GM18951 (cell line): ENCODE data around the gene KCTD16.

ENCODE experiments used
- POLR2A ChIP-seq: IDR thresholded peaks from 4 replicates; pipeline ENCODE4 v1.6.1; 2011; ENCODE audit warnings: mild to moderate bottlenecking; ENCODE audit not compliant: insufficient read length, insufficient read depth; ENCODE audit errors: extremely low read depth
- in situ Hi-C: fragments of 300-500 bp; cut with MboI; formaldehyde crosslinking; loops from one replicate; pipeline ENCODE4 v1.12.0; 2022; ENCODE audit warnings: low sequenced_read_pairs, mixed read lengths, inconsistent platforms; ENCODE audit not compliant: unreplicated experiment

Gene KCTD16

DNA sequence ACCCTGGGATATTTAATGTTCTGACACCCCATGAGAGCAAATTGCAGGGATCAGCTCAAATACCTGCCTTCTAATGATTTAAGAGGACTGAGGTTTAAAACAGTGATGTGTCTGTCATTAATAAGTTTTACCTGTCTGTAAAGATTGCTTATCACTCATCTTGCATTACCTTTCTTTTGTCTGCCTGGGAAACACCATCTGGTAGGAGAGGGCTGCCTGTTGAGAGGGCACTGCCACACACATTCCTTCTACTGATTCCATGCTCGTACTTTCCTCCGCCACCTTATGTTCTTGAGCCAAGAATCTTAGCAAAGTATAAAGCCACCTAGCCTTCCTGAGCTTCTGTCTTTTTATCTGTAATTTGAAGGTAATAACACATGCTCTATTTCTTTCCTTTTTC lies 118.6 kb downstream of the KCTD16 start:
- in situ Hi-C loops, result no loop called here
- no peak for TF ChIP-seq POLR2A

DNA sequence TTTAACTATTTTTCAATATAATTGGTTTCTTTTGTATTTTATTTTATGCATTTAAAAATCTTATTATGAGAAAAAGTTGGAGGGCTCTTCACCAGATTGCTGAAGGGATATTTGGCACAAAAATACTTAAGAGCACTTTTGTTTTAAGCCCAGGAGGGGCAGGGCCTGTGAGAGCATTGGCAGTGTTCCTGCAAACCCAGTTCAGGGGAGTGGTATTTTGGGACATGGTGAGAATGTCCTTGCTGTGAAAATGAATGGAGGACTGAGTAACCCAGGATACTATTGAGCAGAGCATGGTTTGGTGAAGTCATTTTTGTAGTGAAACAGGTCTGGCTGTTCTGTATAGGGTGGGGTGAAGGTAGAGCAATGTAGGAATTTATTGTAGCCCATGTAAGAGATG lies 121.4 kb downstream of the KCTD16 start:
- no peak for TF ChIP-seq POLR2A
- in situ Hi-C loops, result no loop called here

DNA sequence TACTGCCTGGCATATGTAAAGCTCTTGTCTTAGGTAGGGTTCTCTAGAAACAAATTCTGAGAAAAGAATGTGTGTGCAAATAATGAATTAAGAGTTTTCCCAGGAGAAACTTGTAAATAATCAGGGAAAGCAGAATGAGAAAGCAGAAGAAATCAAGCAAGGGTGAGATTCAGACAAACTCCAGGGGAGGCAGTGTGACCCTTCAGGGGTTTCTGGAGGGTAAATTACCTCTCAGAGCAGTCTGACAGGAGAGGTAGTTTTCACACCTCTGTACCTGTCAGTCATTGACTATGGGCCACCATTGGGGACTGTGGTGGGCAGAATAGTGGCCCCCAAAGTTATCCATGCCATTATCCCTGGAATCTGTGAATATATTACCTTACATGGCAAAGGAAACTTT lies 124.6 kb downstream of the KCTD16 start:
- no peak for TF ChIP-seq POLR2A

DNA sequence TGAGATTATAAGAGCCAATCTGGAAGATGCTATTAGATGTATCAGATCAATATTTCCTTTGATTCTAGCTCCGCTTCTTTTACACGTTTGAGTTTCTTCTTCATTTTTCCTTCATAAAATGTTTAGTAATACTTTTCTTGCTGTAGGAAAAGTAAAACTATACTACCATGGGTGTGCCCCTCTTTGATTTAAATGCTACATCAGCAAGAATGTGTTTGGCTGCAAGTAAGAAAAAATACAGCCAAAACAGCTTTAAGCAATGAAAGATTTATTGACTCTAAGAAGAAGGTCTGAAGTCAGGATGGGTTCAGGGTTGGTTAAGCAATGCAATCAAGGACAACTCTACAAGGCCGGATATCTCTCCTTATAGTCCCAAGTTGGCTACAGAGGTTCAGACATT lies 126.4 kb downstream of the KCTD16 start:
- TF ChIP-seq POLR2A, result no peak
- in situ Hi-C loops, result no loop called here

More for the DNA sequence above, 124.6 kb downstream of the KCTD16 start:
- in situ Hi-C loops, result no loop called here

DNA sequence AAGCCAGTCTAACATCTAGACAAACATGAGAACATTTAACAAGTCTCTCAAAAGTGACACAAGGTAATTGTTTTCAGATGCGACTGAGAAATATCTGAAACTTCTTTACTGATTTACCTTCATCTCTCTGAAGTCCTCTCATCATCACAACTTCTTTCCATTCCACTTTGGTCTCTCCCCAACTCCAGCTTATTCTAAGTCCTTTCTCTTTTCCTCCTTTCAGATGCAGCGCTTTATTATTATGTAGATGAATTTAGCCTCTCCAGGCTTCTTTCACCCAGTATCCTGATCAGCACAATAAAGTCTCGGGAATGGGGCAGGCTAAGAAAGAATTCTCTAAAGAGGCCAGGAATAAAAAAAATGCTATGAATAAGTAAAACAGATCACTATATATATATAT lies 128.0 kb downstream of the KCTD16 start:
- in situ Hi-C loops, result no loop called here
- no peak for TF ChIP-seq POLR2A

DNA sequence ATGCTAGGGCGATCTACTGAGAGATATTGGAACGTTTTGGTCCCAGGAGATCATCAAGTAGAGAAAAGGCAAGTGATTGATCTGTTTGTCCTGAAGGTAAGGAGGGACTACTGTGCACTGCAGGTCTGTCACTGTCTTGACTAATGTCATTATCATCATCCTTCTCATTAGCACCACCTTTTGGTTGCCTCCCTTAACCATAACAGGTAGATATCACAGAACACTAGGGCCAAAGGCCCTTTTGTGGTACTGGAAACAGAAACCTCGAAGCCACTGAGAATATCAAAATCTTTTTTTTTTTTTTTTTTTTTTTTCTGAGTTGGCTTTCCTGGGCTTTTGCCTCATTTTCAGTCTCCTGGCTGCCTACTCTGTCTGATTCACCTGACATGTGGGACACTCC lies 134.0 kb downstream of the KCTD16 start:
- in situ Hi-C loops, result no loop called here
- no peak for TF ChIP-seq POLR2A

DNA sequence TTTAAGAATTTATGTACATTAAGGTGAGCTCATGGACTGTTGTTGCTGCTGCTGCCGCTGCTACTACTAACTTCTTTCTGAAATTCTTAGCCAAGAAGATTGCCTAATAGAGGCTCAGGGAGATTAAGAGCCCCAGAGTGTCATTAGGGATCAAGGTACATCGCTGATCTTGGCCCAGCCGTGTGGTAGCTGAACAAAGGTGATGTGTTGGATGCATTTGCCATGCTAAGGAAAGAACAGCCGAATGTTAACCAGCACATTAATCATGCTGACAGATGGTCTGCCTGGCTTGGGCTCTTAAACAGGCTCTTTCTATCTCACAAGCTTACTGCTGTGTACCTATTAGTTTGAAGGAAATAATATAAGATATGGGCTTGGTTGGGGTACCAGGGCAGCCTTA lies 137.1 kb downstream of the KCTD16 start:
- TF ChIP-seq POLR2A, result no peak

DNA sequence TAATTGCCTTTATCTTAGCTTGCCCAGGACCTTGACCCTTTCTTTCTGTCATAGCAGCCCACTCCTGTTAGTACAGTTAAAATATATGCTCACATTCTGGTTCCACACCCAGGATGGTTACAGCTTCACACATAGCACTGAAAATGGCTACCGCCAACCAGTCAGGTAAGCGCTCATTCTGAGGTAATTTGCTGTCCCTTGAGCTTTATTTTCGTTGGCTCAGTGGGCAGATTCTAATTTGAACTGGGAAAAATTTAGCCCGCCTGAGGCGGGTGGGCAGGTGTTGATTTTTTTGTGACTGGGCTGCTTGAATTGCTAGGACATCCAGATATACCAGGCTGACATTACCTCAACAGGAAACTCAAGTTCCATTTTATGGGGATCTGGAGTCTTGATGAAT lies 137.5 kb downstream of the KCTD16 start:
- TF ChIP-seq POLR2A, result no peak
- in situ Hi-C loops, result no loop called here

More for the DNA sequence above, 137.1 kb downstream of the KCTD16 start:
- in situ Hi-C loops, result no loop called here

DNA sequence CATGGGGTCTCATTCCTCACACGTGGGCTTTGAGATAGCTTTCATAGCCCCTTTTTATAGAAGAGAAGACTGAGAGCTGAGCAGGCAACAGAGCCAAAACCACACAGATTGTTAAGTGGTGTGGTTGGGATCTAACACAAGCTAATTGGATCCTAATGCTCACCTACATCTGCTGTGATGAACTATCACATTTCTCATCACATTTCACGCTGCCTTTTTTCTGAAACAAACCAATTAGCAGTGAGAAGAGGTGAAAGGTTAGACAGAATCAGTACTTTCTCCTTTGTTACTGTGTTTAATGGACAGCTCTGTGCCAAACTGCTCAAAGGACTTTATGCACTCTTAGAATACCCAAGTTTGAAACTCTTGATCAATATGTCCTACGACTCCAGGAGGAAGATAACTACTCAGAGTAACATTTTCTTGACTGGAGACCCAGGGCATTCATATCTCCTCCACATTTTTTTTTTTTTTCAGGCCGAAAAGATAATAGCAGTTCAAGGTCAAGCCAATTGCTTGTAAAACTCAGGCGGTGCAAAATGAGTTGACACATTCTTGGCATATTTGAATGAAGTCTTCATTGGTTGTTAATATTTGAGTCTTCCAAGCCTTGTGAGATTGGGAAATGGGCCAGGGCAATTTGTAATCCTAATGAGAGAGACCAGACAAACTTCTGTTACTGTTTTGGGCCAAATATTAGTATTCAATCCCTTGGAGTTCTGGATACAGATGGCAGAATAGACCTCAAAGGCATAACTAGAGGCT lies 138.4 kb downstream of the KCTD16 start:
- in situ Hi-C loops, result no loop called here
- no peak for TF ChIP-seq POLR2A

DNA sequence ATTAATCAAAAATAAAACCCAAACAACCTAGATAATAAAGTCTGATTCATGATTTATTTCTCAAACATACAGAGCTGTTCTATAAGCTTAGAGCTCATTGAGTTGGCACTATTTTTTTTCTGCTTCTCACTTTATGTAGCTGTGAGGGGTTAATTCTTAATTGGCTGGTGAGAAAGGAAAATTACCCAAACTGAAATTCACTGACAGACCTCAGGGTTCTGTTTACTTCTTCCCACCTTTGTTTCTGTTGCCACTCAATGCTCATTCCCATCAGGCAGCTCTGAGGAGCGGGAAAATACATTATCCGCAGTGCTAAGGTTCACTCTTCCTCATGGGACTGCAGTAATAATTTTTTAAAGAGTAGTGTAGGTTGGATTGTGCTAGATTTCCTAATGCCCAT lies 139.9 kb downstream of the KCTD16 start:
- in situ Hi-C loops, result no loop called here
- no peak for TF ChIP-seq POLR2A

DNA sequence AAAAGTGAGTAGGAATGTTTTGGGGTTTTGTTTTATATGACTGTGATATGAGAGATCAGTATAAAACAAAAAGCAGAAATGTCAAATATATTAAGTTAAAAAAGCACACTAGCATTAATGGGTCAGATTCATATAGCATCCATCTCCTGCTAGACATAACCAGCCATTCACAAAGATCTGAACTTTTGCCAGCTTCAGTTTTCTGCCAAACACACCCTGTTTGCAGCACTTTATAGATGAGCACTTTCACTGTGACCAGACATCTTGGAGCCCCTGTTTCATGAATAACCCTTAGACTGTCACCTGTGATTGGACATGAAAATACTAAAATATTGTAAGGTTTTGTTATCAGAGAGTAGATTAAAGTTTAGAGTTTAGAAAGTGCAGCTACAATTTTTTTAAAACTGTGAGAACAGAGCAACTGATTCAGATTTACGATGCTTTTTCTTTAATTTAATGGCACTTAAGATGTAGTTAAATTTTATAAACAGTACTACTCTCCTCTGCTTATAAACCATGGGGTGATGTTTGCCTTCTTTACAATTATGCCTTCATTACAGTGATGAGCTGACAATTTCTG lies 142.6 kb downstream of the KCTD16 start:
- in situ Hi-C loops, result no loop called here

DNA sequence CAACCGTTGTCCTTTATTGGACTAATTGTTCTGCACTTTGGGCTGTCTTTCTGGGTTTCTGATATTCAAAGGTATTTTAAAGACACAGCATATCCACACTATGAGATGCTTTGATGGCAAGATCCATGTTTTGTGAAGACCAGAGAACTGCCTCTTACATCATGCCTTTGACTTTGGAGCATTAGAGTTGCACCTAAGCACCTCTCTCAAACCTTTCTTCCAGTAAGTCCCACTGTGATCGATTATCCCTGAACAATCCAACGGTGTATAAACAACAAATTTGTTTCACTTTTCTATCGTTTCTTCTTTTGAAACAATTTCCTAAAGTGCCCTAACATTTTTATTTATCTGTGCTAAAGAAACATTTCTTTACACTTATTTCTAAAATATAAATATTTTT lies 144.4 kb downstream of the KCTD16 start:
- in situ Hi-C loops, result no loop called here
- no peak for TF ChIP-seq POLR2A

More for the DNA sequence above, 142.6 kb downstream of the KCTD16 start:
- no peak for TF ChIP-seq POLR2A

DNA sequence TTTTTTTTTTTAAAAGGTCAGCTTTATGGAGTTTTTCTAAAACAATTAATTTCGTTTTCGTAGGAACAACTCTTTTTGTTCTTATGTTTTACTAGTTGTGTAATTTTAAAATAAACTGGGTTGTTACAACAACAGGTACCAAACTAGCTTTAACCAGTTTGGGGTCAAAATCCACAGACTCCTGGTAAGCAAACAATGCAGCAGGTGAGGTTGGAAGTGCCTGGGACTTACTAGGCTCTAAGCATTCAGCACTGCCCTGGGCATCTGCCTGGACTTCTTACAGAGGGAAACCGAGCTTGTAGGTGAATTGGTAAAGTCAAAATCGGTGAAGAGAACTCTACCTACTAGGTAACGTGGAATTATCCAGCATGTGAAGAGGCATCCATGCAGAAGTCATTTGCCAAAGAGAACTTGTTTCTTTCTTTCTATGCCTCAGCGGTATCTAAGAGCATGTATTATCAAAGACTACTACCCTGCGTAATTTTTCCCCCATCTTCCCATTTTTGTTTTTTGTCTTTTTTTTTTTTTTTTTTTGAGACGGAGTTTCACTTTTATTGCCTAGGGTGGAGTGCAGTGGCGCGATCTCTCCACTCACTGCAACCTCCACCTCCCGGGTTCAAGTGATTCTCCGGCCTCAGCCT lies 145.4 kb downstream of the KCTD16 start:
- no peak for TF ChIP-seq POLR2A
- in situ Hi-C loops, result no loop called here

DNA sequence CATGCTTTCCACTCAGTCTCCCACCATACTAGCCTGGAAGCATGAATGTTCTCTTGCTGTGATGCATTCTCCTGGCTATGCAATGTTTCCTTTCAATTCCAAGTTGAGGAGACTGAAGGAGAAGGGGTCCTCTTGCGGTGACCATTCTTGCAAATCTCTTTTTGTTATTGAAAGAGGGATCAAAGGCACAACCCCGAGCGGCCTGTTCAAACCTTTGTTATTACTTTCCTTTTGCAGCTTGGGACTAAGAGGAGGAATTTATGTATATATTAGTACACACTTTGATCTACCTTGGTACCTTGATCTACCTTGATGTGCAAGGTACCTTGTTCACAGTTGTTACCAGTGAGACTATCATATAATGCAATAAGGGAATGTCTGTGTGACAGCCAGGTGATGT lies 147.3 kb downstream of the KCTD16 start:
- in situ Hi-C loops, result no loop called here

More for the DNA sequence above, 147.3 kb downstream of the KCTD16 start:
- no peak for TF ChIP-seq POLR2A
